GM18951 (cell line): ENCODE measurements around the gene ACKR2.

Experiments
- POLR2A ChIP-seq: IDR thresholded peaks from 4 replicates; pipeline ENCODE4 v1.6.1; 2011; ENCODE audit warnings: mild to moderate bottlenecking; ENCODE audit not compliant: insufficient read length, insufficient read depth; ENCODE audit errors: extremely low read depth
- in situ Hi-C: fragments of 300-500 bp; cut with MboI; formaldehyde crosslinking; loops from one replicate; pipeline ENCODE4 v1.12.0; 2022; ENCODE audit warnings: low sequenced_read_pairs, mixed read lengths, inconsistent platforms; ENCODE audit not compliant: unreplicated experiment

Gene ACKR2

DNA sequence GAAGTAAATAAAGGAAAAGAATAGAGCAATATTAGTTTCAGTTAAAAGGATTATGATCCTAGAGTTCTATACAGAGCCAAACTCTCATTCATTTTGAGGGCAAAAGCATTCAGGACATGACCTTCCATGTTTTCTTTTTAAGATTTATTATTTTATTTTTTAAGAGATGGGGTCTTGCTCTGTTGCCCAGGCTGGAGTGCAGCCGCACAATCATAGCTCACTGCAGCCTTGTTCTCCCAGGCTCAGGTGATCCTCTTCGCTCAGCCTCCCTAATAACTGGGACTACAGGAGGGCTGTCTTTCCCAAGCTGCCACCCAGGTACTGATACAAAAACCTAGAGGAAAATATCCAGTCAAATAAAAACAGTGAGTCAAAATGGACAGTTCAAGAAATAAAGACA lies 22.6 kb upstream of the ACKR2 start:
- in situ Hi-C loops: loop anchor here (10.0 kb wide), 1 partner anchor 88 kb away; the partner anchor contains the start of gene CYP8B1
- no peak for TF ChIP-seq POLR2A

DNA sequence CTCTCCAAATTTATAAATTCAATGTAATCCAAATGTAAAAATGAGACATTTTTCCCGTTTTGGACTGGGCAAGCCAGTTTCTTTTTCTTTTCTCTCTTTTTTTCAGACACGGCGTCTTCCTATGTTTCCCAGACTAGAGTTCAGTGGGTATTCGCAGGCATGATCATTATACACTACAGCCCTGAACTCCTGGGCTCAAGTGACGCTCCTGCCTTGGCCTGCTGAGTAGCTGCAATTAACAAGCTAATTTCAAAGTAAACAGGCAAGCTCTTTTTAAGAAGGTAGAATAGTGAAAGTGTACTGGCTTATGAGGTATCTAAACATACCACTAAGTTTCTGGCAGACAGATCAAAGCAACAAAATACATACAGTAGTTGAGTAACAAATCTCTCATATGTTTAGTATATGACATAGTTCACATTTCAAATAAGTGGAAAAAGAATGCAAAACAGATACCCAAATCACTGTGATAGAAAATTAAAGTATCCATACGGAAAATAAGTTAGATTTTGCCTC lies 18.5 kb upstream of the ACKR2 start:
- in situ Hi-C loops: no loop called here
- TF ChIP-seq POLR2A: no peak

DNA sequence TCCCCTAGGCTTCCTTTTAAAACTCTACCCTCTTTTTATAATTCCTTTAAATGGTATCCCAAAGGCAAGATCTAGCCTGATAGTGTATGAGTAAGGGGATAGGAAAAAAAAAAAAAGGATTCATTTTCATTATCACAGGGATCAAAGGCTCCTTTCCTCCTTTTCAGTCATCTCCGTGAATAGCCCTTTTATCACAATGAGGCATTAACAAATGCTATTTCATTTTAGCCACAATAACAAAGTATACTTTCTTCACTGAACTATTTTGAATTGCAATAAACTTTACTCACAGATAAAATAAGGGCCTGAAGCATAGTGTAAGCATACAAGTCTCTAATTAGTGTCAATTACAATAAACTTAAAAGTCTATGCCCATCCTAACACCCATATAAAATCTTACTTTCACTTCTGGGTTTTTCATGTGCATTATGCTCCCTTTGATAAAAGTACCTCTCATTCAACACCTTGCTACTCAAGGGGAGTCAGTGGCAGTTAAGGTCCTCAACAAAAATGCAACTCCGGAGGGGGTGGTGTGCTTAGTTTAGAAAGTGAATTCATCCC lies 13.5 kb upstream of the ACKR2 start:
- TF ChIP-seq POLR2A: no peak
- in situ Hi-C loops: no loop called here

DNA sequence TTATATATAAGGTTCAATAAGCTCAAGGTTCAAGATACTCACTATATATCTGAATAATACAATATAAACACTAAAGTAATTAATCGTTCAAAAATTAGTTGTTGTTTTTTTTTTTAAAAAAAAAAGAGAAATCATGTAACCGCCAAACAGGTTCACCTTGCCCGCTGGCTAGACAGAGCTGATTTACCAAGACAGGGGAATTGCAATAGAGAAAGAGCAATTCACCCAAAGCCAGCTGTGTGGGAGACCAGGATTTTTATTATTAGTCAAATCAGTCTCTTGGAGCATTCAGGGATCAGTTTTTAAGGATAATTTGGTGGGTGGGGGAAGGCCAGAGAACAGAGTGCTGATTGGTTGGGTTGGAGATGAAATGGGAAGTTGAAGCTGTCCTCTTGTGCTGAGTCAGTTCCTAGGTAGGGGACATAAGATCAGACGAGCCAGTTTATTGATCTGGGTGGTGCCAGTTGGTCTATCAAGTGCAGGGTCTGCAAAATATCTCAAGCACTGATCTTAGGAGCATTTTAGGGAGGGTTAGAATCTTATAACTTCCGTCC lies 12.8 kb upstream of the ACKR2 start:
- in situ Hi-C loops: no loop called here
- no peak for TF ChIP-seq POLR2A

DNA sequence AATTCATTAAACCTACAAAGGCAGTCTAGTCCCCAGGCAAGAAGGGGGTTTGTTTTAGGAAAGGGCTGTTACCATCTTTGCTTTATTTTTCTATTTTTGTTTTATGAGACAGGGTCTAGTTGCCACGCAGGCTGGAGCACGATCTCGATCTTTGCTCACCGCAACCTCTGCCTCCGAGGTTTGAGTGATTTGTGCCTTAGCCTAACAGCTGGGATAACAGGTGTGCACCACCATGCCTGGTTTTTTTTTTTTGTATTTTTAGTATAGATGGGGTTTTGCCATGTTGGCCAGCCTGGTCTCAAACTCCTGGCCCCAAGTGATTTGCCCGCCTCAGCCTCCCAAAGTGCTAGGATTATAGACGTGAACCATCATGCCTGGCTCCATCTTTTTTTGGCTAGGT lies 9.9 kb upstream of the ACKR2 start:
- no peak for TF ChIP-seq POLR2A
- in situ Hi-C loops: no loop called here

DNA sequence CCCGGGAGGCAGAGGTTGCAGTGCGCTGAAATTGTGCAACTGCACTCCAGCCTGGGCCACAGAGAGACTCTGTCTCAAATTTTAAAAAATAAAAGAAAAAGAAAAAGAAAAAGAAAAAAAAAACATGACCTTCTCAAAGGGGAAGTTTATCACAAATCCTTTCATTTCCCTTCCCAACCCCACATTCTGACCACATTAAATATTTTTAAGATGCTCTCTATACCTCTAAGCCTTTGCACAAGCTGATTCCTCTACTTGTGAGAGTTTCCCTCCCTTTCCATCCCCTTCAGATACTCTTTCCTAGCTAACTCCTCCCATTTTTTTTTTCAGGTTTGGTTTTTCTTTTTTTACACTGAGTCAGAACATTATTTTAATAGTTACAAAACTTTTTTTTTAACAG lies 9.0 kb upstream of the ACKR2 start:
- in situ Hi-C loops: no loop called here
- no peak for TF ChIP-seq POLR2A

DNA sequence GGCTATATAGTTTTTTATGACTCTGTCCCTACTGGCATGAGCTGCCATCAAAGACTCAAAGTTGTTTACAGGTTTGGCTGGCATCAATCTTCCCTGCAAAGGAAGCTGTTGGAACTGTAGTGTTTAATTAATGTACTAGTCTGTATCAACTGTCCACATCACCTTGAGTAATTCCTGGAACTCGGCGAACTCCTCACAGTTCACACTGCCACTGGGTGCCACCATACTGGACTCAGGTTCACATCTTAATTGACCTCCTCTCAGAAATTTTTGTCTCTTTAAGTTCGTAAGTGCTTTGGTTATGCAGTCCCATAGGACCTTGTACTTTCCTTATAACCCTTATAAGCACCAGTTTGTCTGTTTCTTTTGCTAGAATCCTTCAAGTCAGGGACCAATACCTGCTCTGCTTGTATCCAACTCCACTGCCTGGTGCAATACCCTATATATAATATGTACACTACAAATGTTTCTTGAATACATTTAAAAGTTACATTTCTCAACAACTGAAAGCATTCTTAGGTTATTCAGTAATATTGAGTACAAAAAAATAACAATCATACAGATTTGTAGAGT lies 8.1 kb upstream of the ACKR2 start:
- no peak for TF ChIP-seq POLR2A
- in situ Hi-C loops: no loop called here

DNA sequence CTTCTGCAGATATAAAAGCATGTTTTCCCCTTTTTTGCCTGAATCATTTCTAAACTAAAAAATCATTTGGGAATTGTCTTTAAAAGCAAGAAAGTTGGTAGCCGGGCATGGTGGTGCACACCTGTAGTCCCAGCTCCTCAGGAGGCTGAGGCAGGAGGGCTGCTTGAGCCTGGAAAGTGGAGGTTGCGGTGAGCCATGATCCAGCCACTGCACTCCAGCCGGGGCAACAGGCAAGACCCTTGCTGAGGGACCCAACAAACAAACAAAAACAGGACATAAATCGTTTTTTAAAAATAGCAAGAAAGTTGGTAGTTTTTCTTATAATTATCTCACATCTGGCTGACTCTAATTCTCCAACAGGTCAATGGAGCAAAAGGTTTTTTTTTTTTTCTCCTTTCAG lies 7.5 kb upstream of the ACKR2 start:
- TF ChIP-seq POLR2A: no peak
- in situ Hi-C loops: no loop called here

DNA sequence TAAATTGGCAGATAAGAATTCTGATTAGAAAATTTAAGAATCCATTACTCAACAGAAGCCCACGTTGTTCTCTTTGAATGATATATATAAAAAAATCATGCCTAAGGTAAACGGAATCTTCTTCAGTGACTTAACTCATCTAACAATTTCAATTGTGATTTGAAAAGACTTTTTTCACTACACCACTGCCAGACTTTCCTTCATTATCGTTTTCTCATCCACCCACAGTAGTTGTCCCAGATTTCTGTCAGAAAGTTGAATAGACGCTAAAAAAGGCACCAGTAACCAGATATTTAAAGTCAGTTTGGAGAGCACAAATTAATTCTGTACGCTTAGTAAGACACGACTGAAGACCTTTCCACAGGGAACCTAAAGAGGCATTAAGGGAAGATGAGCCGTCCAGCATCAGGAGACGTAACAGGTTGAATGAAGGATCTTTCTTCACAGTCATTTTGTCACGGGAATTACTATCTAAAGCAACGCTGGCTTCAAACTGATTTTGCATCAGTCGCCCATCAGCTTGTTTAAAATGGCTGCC lies 6.3 kb upstream of the ACKR2 start:
- in situ Hi-C loops: no loop called here
- no peak for TF ChIP-seq POLR2A

DNA sequence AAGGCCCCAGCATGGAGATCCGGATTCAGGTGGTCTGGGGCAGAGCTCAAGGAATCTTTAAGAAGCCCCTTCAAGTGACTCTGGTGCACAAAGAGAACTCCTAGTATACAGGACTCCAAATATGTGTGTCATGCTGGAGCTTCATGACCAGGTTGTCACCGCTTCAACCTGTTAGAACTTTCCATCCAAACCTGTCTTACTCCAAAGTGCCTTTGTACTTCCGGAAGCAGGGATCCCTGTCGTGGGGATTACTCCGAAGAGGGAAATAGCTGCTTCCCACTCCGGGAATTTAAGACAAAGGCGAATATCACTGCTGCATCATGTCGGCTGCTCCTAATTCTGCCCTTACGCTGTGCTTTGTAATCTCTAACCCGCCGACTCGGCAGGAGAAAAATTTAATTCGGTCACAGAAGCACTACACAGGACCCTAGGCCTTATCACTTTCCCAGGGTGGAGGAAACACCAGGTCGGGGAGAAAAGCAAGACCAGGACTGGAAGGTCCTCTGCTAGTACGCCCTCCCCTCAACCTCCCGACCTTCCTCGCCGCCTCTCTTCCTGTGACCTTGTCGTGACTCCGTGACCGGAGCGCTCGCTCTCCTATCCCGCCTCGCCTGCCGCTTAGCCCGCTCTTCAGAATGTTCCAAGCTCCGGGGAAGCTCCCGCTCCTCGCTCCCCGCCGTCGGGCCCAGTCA lies 5.7 kb upstream of the ACKR2 start:
- in situ Hi-C loops: no loop called here

DNA sequence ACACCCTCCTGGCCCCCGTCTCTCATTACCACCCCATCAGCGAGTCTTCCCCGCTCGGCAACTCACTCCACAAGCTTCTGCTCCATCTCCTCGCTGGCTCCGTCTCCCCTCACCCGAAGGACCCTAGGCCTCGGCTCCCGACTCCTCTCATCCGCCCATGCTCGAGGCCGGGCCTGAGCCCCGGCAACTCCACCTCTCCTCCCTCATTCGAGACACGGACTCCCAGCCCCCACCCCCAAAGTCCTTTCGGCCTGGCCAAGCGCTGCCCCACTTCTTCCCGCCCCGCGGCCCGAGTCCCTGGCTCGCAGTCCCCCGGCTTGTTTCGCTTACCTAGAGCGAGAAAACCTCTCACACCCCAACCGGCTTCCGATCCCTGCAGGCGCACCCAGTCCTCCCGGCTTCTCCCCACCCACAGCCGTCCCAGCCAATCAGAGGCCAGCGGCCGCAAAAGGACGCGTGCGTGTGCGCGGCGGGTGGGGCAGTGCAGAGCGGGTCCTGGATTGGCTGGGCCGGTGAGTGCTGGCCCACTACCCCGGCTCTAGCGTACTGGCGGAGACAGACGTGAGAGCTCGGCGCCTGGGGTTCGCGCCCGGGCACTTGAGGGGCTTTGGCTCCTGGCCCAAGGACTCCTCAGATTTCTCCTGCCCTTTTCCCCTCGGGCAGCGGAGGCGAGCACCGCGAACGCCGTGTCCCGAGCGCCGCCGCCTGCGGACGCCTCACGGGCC lies 5.0 kb upstream of the ACKR2 start, which contains the start of gene HIGD1A:
TSS of gene HIGD1A (minus strand) at position 385 of the 725 bp plus-strand sequence. CDS start 10,237 bp downstream, outside the sequence.
- in situ Hi-C loops: no loop called here
- TF ChIP-seq POLR2A: peak; percentile 83

More for the DNA sequence above, 5.7 kb upstream of the ACKR2 start:
- no peak for TF ChIP-seq POLR2A

DNA sequence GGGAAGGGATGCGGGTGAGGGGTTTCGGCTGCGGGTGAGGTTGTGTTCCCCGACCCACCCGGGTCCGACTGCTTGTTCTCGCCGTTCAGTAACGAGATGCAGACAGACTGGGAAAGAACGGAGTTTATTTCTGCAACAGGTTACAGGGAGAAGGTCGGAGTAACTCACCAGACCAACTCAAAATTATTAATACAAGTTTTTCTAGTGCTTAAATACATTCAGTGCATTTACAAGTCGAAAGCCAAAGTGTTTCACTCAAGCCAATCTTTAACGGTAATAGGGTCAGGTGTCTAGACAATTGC lies 4.5 kb upstream of the ACKR2 start:
- TF ChIP-seq POLR2A: no peak
- in situ Hi-C loops: no loop called here
